Testis (tissue), 2 donors: ENCODE results near the gene TP53I11.

ENCODE experiments used
- CTCF ChIP-seq, 3 experiments: fragments of 450-650 bp in 2 of 3; fragments of 200-600 bp in 1 of 3; sonication (generic) in 1 of 3; IDR thresholded peaks; one replicate each; pipeline ENCODE4 v1.5.1; 2016 to 2019; ENCODE audit warnings: antibody characterized with exemption in 3 of 3, mild to moderate bottlenecking in 2 of 3, moderate library complexity in 1 of 3
- POLR2A ChIP-seq: fragments of 450-650 bp; IDR thresholded peaks from one replicate; pipeline ENCODE4 v1.6.1; 2017; ENCODE audit warnings: antibody characterized with exemption, mild to moderate bottlenecking, moderate library complexity

- TF ChIP-seq POLR2A (no peak), CTCF (IDR thresholded peaks at IDR 0.05) (no peak)
Observed at GRCh38 chr11:44905131-44905866, 45.4 kb downstream of the TP53I11 start.
